ENCODE measurements around the gene FSTL1.

Gene FSTL1

DNA sequence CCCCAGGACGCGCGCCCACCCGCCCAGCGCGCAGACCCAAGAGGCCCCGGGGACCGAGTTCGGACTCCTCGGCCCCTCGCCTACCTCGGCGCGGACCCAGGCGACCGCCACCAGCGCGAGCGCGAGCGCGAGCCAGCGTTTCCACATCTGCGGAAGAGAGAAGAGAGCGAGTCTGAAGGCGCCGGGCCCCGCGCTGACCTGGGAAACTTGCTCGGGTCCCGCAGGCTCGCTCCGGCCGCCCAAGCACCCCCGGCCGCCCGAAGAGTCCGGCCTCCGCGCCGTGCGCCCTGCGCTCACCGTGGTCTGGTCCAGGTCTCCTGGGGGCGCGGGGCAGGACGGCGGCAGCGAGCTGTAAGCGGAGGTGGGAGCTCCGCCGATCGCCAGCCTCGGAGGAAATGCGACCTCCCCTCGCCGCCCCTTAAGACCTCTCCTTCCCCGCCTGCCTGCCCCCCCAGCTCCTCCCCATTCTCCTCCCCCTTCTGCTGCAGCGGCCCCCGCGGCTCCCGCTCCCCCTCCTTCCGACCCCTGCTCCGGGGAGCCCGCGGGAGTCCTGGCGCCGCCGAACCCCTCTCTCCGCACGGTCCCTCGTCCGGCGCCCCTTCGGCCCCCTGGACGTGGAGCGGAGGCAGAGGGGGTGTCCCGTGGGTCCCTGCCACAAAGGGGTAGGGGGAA is at the start of gene FSTL1:
Gene FSTL1 (minus strand): TSS at position 393 of the 672 bp plus-strand sequence. CDS start 246 bp downstream, at position 147.
- H3K27ac ChIP-seq: no peak within 1 kb of the TSS
- TF ChIP-seq ZFX (IDR thresholded peaks at IDR 0.05; ENCODE audit: borderline replicate concordance): no peak
- TF ChIP-seq, protein P1, sequence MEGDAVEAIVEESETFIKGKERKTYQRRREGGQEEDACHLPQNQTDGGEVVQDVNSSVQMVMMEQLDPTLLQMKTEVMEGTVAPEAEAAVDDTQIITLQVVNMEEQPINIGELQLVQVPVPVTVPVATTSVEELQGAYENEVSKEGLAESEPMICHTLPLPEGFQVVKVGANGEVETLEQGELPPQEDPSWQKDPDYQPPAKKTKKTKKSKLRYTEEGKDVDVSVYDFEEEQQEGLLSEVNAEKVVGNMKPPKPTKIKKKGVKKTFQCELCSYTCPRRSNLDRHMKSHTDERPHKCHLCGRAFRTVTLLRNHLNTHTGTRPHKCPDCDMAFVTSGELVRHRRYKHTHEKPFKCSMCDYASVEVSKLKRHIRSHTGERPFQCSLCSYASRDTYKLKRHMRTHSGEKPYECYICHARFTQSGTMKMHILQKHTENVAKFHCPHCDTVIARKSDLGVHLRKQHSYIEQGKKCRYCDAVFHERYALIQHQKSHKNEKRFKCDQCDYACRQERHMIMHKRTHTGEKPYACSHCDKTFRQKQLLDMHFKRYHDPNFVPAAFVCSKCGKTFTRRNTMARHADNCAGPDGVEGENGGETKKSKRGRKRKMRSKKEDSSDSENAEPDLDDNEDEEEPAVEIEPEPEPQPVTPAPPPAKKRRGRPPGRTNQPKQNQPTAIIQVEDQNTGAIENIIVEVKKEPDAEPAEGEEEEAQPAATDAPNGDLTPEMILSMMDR (IDR thresholded peaks at IDR 0.05): no peak

DNA sequence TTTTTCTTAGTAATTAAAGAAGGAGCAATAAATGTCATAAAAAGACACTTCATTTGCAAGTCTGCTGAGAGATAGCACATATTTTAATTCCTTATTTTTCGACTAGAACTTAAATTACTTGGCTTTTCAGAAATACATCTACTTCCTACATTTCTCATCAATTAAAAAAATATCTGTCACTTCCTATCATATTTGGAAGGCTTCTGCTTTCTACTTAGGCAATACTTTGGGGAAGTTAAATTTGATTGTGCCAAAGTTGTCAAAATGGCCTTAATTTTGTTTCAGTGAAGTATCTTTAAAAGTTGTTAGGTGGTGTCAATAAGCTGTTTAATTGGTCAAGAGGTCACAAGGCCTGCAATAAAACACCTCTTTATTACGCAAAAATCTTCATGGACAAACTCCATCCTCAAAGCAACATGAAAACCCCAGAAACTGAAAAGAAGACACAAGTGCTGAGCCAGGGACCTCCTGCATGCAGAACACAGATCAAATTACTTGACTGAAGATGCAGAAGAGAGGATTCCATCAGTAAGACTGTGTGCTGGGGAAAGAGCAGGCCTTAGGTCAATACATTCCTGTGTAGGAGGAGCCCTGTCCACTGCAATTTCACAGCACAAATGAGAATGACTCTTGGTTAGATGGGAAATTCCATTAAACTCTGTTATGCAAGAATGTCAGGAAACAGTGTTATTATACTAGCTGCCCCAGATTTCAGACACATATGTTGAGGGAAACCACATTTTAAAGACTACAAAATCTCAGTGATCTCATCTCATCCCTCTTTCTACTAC is 48.0 kb upstream of the FSTL1 start:
- H3K27ac ChIP-seq: no peak overlapping the region
- no peak for TF ChIP-seq ZFX (IDR thresholded peaks at IDR 0.05; ENCODE audit: borderline replicate concordance)

- H3K27ac ChIP-seq: no peak overlapping the region
- no peak for TF ChIP-seq ZFX (IDR thresholded peaks at IDR 0.05; ENCODE audit: borderline replicate concordance)
- TF ChIP-seq, protein P1 (IDR thresholded peaks at IDR 0.05): no peak
Measured at GRCh38 chr3:120497818-120498217, 47.0 kb upstream of the FSTL1 start.

DNA sequence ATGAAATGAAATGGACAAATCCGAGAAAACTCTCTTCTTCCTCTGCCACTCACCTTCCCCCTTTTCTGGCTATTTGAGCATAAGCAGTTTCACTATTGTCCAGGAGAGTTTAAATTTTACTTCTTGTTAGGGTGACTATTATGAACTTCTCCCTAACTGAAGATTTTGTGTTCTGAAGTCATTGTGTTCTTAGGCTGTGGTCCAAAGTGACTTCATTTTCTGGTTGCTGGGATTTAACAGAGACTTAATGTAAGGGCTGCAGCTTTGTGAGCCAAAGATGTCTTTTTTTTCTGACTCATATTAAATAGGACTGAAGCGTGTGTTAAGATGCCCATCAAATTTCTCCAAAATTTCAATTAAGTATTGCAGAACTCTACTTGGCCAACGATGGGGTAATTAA is 46.5 kb upstream of the FSTL1 start:
- TF ChIP-seq ZFX (IDR thresholded peaks at IDR 0.05; ENCODE audit: borderline replicate concordance): no peak
- TF ChIP-seq, protein P1 (IDR thresholded peaks at IDR 0.05): no peak
- H3K27ac ChIP-seq: no peak overlapping the region

GRCh38 chr3:120496278-120497002 is 45.6 kb upstream of the FSTL1 start:
- TF ChIP-seq, protein P1 (IDR thresholded peaks at IDR 0.05): no peak
- TF ChIP-seq ZFX (IDR thresholded peaks at IDR 0.05; ENCODE audit: borderline replicate concordance): no peak
- no peak overlapping the region for H3K27ac ChIP-seq

- TF ChIP-seq, protein P1 (IDR thresholded peaks at IDR 0.05): no peak
- no peak for TF ChIP-seq ZFX (IDR thresholded peaks at IDR 0.05; ENCODE audit: borderline replicate concordance)
- H3K27ac ChIP-seq: no peak overlapping the region
Measured at GRCh38 chr3:120495809-120496208, 45.0 kb upstream of the FSTL1 start.

DNA sequence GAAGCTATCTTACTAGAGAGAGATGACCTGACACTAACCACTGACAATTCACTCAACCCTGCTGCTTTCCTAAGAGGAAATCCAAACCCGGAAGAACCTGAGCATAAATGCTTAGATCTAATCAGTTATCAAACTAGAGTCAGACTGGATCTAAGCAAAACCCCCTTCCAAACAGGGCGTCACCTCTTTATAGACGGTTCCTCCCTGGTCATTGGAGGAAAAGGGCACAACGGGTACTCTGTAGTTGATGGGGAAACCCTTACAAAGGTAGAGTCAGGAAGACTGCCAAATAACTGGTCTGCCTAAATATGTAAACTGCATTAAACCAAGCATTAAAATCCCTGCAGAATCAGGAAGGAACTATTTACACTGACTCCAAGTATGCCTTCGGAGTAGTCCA is 41.3 kb upstream of the FSTL1 start:
- H3K27ac ChIP-seq: no peak overlapping the region
- no peak for TF ChIP-seq ZFX (IDR thresholded peaks at IDR 0.05; ENCODE audit: borderline replicate concordance)
- TF ChIP-seq, protein P1 (IDR thresholded peaks at IDR 0.05): no peak

All from 22Rv1 (cell line).